HepG2 (cell line): ENCODE measurements around the gene KCNMA1. TPM values are rescaled to one million over a fixed set of nuclear protein-coding genes. Genes with fewer than 3 reads are reported as not detected.

Source experiments
- ATAC-seq: fragments of 200-7000 bp; cut with Tn5 transposase; 3 replicates; pipeline ENCODE4 v1.9.1; 2020; ENCODE audit warnings: mild to moderate bottlenecking, moderate library complexity
- BruUV-seq: library from RNA; stranded (reverse); fragments of 400-500 nt; replicated peaks from 2 replicates; lab custom pipeline; 2021; lab: Mats Ljungman, UMichigan
- CTCF ChIA-PET: fragments of 300-600 bp; formaldehyde crosslinking; extraction: SDS; loops from one replicate; lab custom pipeline; 2021; ENCODE audit warnings: low total read pairs, inconsistent platforms, low intra/inter-chr PET ratio; lab: Yijun Ruan, JAX
- POLR2A ChIA-PET: fragments of 350-600 bp; sonication (Branson Sonifier 250); formaldehyde crosslinking; loops from one replicate; lab custom pipeline; 2020; ENCODE audit warnings: antibody characterized with exemption, inconsistent platforms; lab: Yijun Ruan, JAX
- DNase-seq: peaks from one replicate; pipeline ENCODE4 v3.0.0-alpha.2; 2015; ENCODE audit warnings: low spot score
- FAIRE-seq: peaks from 3 replicates; lab custom pipeline; 2011; peaks lifted over from hg19 to GRCh38; lab: Jason Lieb, UNC
- H2AFZ ChIP-seq: one replicate; pipeline ENCODE4 v1.6.1; 2011; ENCODE audit warnings: low read length, inconsistent platforms
- H3K27ac ChIP-seq: fragments of 300-600 bp; 3 replicates; pipeline ENCODE4 v1.8.0; 2011; ENCODE audit warnings: mixed run types, mild to moderate bottlenecking, mixed read lengths, low read length, inconsistent platforms; ENCODE audit not compliant: insufficient read depth; ENCODE audit errors: extremely low read length
- H3K27me3 ChIP-seq, 2 experiments: fragments of 200-600 bp in 1 of 2; 2 replicates in 1 of 2; 3 replicates in 1 of 2; pipeline versions ENCODE4 v1.6.0 to v1.8.0; 2011; ENCODE audit warnings: low read length in 2 of 2, mild to moderate bottlenecking in 2 of 2, moderate library complexity in 2 of 2, inconsistent platforms in 1 of 2; ENCODE audit not compliant: insufficient read depth in 2 of 2, control insufficient read depth in 1 of 2
- H3K36me3 ChIP-seq, 2 experiments: fragments of 200-600 bp in 1 of 2; replicated peaks in 1 of 2; 2 replicates in 1 of 2; 3 replicates in 1 of 2; pipeline versions ENCODE4 v1.5.1 to v1.8.0; 2011; ENCODE audit warnings: low read length in 2 of 2, inconsistent platforms in 1 of 2; ENCODE audit not compliant: insufficient read depth in 2 of 2, control insufficient read depth in 1 of 2
- H3K4me1 ChIP-seq: 2 replicates; pipeline ENCODE4 v1.5.1; 2012; ENCODE audit warnings: low read length, inconsistent platforms; ENCODE audit not compliant: insufficient read depth
- H3K4me2 ChIP-seq: 2 replicates; pipeline ENCODE4 v1.6.0; 2011; ENCODE audit warnings: low read depth, low read length, inconsistent platforms
- H3K4me3 ChIP-seq, 3 experiments: fragments of 200-600 bp in 1 of 3; sonication (generic), shearing (Covaris generic) in 1 of 3; replicated peaks in 1 of 3; 2 replicates each; pipeline ENCODE4 v1.5.1; 2011 to 2016; ENCODE audit warnings: low read length in 3 of 3, inconsistent platforms in 2 of 3, low read depth in 2 of 3, mild to moderate bottlenecking in 2 of 3, control low read depth in 1 of 3, mixed read lengths in 1 of 3; ENCODE audit not compliant: insufficient read depth in 1 of 3
- H3K79me2 ChIP-seq: one replicate; pipeline ENCODE4 v1.6.1; 2011; ENCODE audit warnings: low read length, inconsistent platforms; ENCODE audit not compliant: insufficient read depth
- H3K9ac ChIP-seq: 2 replicates; pipeline ENCODE4 v1.6.0; 2011; ENCODE audit warnings: mild to moderate bottlenecking, low read depth, low read length, inconsistent platforms; ENCODE audit not compliant: insufficient read depth
- H3K9me3 ChIP-seq: 2 replicates; pipeline ENCODE4 v1.5.1; 2012; ENCODE audit warnings: mild to moderate bottlenecking, low read length
- H4K20me1 ChIP-seq: 2 replicates; pipeline ENCODE4 v1.6.0; 2011; ENCODE audit warnings: inconsistent platforms, mild to moderate bottlenecking, low read length, moderate library complexity; ENCODE audit not compliant: insufficient read depth
- FOXK2 ChIP-seq: fragments of 450-650 bp; IDR thresholded peaks from 2 replicates; pipeline ENCODE4 v1.6.1; 2016
- KDM6A ChIP-seq: IDR thresholded peaks from 2 replicates; pipeline ENCODE4 v1.6.1; 2016; ENCODE audit warnings: low read depth
- MEF2D ChIP-seq: sonication (generic); formaldehyde crosslinking; IDR thresholded peaks from 2 replicates; pipeline ENCODE4 v1.5.1; 2020; ENCODE audit warnings: mild to moderate bottlenecking, missing genetic modification reagents
- NCOA1 ChIP-seq: sonication (generic); formaldehyde crosslinking; IDR thresholded peaks from 2 replicates; pipeline ENCODE4 v1.9.0; 2021; ENCODE audit warnings: missing genetic modification reagents
- PBX2 ChIP-seq: IDR thresholded peaks from 2 replicates; pipeline ENCODE4 v1.6.1; 2016; ENCODE audit warnings: control low read depth
- RAD51 ChIP-seq: fragments of 450-650 bp; IDR thresholded peaks from 2 replicates; pipeline ENCODE4 v1.6.1; 2016; ENCODE audit warnings: borderline replicate concordance
- RBFOX2 ChIP-seq: fragments of 200-400 bp; formaldehyde crosslinking; IDR thresholded peaks from 2 replicates; pipeline ENCODE4 v1.6.1; 2017; ENCODE audit warnings: low read depth, mild to moderate bottlenecking, low read length
- SRSF1 ChIP-seq: fragments of 200-400 bp; formaldehyde crosslinking; optimal IDR thresholded peaks from 2 replicates; pipeline ENCODE3; 2017; ENCODE audit warnings: mild to moderate bottlenecking, low read depth, low read length, moderate library complexity
- ZIK1 ChIP-seq: sonication (generic); formaldehyde crosslinking; IDR thresholded peaks from 2 replicates; pipeline ENCODE4 v1.5.0; 2020; ENCODE audit warnings: mild to moderate bottlenecking, low read depth, missing genetic modification reagents, borderline replicate concordance
- ZNF598 ChIP-seq: sonication (generic); formaldehyde crosslinking; IDR thresholded peaks from 2 replicates; pipeline ENCODE4 v1.5.1; 2020; ENCODE audit warnings: mild to moderate bottlenecking, missing genetic modification reagents, borderline replicate concordance
- ZNF772 ChIP-seq: sonication (generic); formaldehyde crosslinking; IDR thresholded peaks from 2 replicates; pipeline ENCODE4 v1.5.0; 2020; ENCODE audit warnings: mild to moderate bottlenecking, missing genetic modification reagents
- ZNF816 ChIP-seq: sonication (generic); formaldehyde crosslinking; IDR thresholded peaks from 2 replicates; pipeline ENCODE4 v1.8.0; 2022; ENCODE audit warnings: missing genetic modification reagents, mild to moderate bottlenecking, borderline replicate concordance
- WGBS: methylation state at CpG from one replicate; pipeline ENCODE4 v1.1.6; 2017; ENCODE audit warnings: low lambda C conversion rate; 5-methylcytosine and 5-hydroxymethylcytosine counted together
- in situ Hi-C: cut with HindIII; loops from 2 replicates; pipeline ENCODE4 v1.10.0; 2017; ENCODE audit warnings: low pct_unique_long_range_greater_than_20kb; ENCODE audit not compliant: extremely low pct_ligation_motif_present
- intact Hi-C: fragments of 100-400 bp; cut with micrococcal nuclease; formaldehyde crosslinking; loops from one replicate; pipeline ENCODE4 v1.10.0; 2022; ENCODE audit not compliant: unreplicated experiment
- polyA plus RNA-seq, 8 experiments: library from polyadenylated mRNA; depleted of rRNA in 3 of 8; stranded (reverse) in 7 of 8; unstranded in 1 of 8; fragments of >200 nt; fragmentation: Illumina TruSeq in 4 of 8; extraction: Trizol in 4 of 8; gene quantifications; 2 replicates each; pipeline versions ENCODE4 v1.2.1 to v1.2.3, GENCODE V29; 2011 to 2016; ENCODE audit warnings: low read depth in 4 of 8, missing spikeins in 1 of 8, mixed read lengths in 1 of 8; ENCODE audit not compliant: insufficient read depth in 1 of 8
- total RNA-seq, 5 experiments: library from RNA; depleted of rRNA; stranded (reverse); fragments of >200 nt; fragmentation: Illumina TruSeq; extraction: Trizol; gene quantifications; 2 replicates each; pipeline ENCODE4 v1.2.3, GENCODE V29; 2016; ENCODE audit warnings: low read depth in 1 of 5
- TF ChIP-seq, protein P1 (sequence below): sonication (generic); formaldehyde crosslinking; IDR thresholded peaks from 2 replicates; pipeline ENCODE4 v1.8.0; 2022; ENCODE audit warnings: mild to moderate bottlenecking, missing genetic modification reagents; ENCODE audit not compliant: insufficient replicate concordance

KCNMA1 gene
- total and polyA plus RNA-seq, 2 of the 13 experiments (the other 11 are each of a cell fraction or from before 2014, with no cell fraction given), result 0.02 TPM; not detected in 1

- intact Hi-C loops, result loop anchor here (10.0 kb wide), 1 partner anchor 343 kb away; no protein-coding TSS in a partner anchor
Measured at GRCh38 chr10:77507291-77507880, 130.2 kb downstream of the KCNMA1 start.

DNA sequence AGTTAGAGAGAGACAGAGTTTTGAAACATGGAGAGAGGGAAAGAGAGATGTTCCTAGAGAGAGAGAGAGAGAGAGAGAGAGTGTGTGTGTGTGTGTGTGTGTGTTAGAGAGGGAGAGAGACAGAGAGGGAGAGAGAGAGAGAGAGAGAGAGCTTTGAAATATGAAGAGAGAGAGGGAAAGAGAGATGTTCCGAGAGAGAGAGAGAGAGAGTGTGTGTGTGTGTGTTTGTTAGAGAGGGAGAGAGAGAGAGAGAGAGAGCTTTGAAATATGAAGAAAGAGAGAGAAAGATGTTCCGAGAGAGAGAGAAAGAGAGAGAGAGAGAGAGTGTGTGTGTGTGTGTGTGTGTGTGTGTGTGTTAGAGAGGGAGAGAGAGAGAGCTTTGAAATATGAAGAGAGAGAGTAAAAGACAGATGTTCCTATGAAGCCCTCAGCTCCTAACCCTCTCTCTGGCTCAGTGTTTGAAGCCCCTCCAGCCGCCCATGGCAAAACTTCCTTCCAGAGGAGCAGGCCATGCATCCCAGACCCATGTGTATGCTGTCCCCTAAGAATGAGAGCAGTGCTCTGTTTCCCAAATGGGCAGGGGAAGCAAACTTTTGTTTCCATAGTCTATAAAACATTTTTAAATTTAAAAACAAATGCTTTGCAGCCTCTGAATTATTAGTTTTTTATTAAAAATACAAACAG is 130.9 kb downstream of the KCNMA1 start:
- H4K20me1 ChIP-seq, result no peaks in the 10 kb centered on the region
- no TSS peak for BruUV-seq
- no peak overlapping the region for H3K4me2 ChIP-seq
- no peak overlapping the region for H2AFZ ChIP-seq
- intact Hi-C loops (loop anchor here (10.0 kb wide), 1 partner anchor 342 kb away; no protein-coding TSS in a partner anchor), in situ Hi-C loops (no loop called here)
- H3K4me1 ChIP-seq, result no peaks in the 10 kb centered on the region
- no peak for DNase-seq
- WGBS, result 35% methylated on average over 3 of the region's 3 CpGs
- no peaks in the 10 kb centered on the region for H3K79me2 ChIP-seq
- no peak for FAIRE-seq
- ChIA-PET POLR2A (no interaction called here), CTCF (no interaction called here)
- no peaks in the 10 kb centered on the region for H3K9me3 ChIP-seq
- no peak for ATAC-seq
- no peak overlapping the region for H3K27ac ChIP-seq
- H3K4me3 ChIP-seq, result no peak overlapping the region
- H3K36me3 ChIP-seq, result no peaks in the 10 kb centered on the region
- no peaks in the 10 kb centered on the region for H3K27me3 ChIP-seq
- no peak overlapping the region for H3K9ac ChIP-seq
- TF ChIP-seq MEF2D (CRISPR knock-in tag) (no peak), ZIK1 (CRISPR knock-in tag) (no peak), FOXK2 (no peak), ZNF816 (no peak), PBX2 (CRISPR knock-in tag) (no peak), SRSF1 (no peak), NCOA1 (no peak)
- TF ChIP-seq, protein P1, sequence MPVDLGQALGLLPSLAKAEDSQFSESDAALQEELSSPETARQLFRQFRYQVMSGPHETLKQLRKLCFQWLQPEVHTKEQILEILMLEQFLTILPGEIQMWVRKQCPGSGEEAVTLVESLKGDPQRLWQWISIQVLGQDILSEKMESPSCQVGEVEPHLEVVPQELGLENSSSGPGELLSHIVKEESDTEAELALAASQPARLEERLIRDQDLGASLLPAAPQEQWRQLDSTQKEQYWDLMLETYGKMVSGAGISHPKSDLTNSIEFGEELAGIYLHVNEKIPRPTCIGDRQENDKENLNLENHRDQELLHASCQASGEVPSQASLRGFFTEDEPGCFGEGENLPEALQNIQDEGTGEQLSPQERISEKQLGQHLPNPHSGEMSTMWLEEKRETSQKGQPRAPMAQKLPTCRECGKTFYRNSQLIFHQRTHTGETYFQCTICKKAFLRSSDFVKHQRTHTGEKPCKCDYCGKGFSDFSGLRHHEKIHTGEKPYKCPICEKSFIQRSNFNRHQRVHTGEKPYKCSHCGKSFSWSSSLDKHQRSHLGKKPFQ (CRISPR knock-in tag), result no peak

More at GRCh38 chr10:77507291-77507880, 130.2 kb downstream of the KCNMA1 start:
- DNase-seq (no peak), FAIRE-seq (no peak)
- CTCF ChIA-PET, result no interaction called here
- H3K4me2 ChIP-seq, result no peak overlapping the region
- no peak overlapping the region for H3K9ac ChIP-seq
- BruUV-seq, result no TSS peak
- no peaks in the 10 kb centered on the region for H4K20me1 ChIP-seq
- no peaks in the 10 kb centered on the region for H3K36me3 ChIP-seq
- TF ChIP-seq ZNF772 (CRISPR knock-in tag) (no peak), KDM6A (CRISPR knock-in tag) (no peak), ZNF598 (CRISPR knock-in tag) (no peak), RAD51 (no peak), RBFOX2 (no peak)
- TF ChIP-seq, all 625 proteins: peak for 0
- H2AFZ ChIP-seq, result no peak overlapping the region
- H3K9me3 ChIP-seq, result no peaks in the 10 kb centered on the region
- POLR2A ChIA-PET, result no interaction called here
- WGBS, result 0% methylated on average over 5 of the region's 5 CpGs
- in situ Hi-C loops, result no loop called here
- H3K79me2 ChIP-seq, result no peaks in the 10 kb centered on the region
- H3K27me3 ChIP-seq, result no peaks in the 10 kb centered on the region
- H3K4me3 ChIP-seq, result no peak overlapping the region
- H3K4me1 ChIP-seq, result no peaks in the 10 kb centered on the region
- ATAC-seq, result no peak
- no peak overlapping the region for H3K27ac ChIP-seq
